LNCAP (cell line): ENCODE results near the gene EPHA10.

ENCODE experiments used
- TF ChIP-seq, protein P1 (sequence below): fragments of 450-650 bp; IDR thresholded peaks from 2 replicates; pipeline ENCODE4 v1.5.1; 2017; ENCODE audit warnings: mild to moderate bottlenecking

Gene EPHA10

DNA sequence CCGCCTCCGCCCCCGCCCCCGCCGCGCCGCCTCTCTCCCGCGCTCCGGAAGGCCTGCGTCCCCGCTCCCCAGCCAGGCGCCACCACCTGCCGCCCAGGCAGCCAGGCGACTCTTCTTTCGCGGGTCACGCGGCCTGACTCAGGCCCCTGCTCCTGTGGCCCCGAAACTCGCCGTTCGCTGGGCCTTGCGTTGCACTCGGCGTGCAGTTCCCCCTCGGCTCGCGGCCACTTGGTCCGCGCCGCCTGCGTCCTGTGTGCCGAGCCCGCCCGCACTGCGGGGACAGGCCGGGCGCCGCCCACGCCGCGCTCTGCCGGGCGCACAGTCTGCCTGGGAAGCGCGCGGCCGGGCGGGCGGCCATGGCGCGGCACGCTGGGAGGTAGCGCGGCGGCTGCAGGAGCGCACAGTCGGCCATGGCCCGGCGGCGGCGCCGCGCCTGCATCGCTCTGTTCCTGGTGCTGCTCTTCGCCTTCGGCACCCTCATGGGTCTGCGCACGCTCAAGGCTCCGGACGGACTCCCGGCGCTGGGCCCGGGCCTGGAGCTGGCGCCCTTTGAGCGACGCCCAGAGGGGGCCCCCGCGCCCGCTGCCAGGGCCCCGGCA, 29.0 kb upstream of the EPHA10 start, which contains the start of gene MANEAL:
Gene MANEAL, plus strand, starts transcription at position 75 of the 599 bp plus-strand sequence. Its CDS starts 336 bp downstream, at position 411.
- TF ChIP-seq, protein P1, sequence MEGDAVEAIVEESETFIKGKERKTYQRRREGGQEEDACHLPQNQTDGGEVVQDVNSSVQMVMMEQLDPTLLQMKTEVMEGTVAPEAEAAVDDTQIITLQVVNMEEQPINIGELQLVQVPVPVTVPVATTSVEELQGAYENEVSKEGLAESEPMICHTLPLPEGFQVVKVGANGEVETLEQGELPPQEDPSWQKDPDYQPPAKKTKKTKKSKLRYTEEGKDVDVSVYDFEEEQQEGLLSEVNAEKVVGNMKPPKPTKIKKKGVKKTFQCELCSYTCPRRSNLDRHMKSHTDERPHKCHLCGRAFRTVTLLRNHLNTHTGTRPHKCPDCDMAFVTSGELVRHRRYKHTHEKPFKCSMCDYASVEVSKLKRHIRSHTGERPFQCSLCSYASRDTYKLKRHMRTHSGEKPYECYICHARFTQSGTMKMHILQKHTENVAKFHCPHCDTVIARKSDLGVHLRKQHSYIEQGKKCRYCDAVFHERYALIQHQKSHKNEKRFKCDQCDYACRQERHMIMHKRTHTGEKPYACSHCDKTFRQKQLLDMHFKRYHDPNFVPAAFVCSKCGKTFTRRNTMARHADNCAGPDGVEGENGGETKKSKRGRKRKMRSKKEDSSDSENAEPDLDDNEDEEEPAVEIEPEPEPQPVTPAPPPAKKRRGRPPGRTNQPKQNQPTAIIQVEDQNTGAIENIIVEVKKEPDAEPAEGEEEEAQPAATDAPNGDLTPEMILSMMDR: no peak

DNA sequence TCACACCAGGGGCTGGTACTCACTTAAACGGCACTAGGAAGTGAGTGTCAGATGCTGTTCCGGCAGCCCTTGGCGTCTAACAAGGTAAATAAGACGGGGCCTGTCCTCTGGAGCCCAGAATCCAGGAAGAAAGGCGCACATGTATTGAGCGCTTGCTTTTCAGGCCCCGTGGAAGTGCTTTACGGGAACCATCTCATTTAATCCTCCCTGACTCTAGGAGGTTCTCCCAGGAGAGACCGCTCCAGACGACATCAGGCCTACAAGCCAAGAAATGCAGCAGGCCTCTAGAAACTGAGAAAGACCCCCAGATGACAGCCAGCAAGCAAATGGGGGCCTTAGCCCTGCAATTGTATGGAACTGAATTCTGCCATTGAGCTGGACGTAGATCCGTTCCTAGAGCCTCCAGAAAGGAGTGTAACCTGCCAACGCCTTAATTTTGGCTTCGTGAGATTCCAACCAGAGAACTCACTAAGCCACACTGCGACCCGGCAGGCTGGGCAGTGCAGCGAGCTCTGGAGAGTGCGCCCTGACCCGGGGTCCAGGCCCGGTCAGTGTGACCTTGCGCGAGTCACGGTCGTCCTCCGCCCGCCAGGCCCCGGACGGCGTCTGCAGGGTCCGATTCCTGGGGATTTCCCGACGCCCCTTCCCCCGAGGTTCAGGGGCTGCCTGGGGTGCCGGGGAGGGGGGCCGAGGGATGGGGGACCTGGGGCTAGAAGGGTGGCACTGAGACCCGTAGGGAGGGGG, 28.2 kb upstream of the EPHA10 start:
- TF ChIP-seq, protein P1: no peak

DNA sequence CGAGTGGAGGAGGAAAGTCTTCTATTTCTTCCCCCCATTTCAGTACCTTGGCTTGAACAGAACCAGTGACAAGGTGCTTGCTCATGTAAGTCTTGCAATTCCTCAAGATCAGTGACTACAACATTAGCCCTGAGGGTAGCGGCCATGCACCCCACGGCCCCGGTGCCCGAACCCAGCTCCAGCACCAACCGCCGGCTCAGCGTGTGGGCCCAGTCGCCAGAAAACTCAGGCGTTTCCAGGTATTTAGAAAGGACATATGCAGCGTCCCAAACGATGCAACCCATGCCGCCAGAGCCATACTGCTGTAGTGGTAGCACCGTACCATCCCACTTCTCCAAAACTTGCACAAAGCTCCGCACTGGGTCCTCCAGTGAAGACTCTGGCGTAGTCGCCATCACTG, 17.6 kb upstream of the EPHA10 start:
- TF ChIP-seq, protein P1: no peak

DNA sequence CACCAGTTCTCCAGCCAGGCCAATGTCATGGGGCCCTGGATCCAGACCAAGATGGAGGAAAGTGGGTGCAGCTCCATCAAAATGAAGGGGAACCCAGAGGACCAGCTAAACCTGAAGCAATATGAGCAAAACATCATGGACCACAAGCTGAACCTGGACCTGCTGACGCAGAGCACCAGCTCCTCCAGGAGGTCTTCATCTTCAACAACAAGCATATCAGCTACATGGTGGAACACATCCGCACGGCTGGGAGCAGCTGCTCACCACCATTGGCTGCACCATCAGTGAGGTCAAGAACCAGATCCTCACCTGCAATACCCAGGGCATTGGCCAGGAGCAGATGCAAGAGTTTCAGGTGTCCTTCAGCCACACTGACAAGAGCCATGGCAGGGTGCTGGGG, 13.7 kb upstream of the EPHA10 start:
- TF ChIP-seq, protein P1: no peak

DNA sequence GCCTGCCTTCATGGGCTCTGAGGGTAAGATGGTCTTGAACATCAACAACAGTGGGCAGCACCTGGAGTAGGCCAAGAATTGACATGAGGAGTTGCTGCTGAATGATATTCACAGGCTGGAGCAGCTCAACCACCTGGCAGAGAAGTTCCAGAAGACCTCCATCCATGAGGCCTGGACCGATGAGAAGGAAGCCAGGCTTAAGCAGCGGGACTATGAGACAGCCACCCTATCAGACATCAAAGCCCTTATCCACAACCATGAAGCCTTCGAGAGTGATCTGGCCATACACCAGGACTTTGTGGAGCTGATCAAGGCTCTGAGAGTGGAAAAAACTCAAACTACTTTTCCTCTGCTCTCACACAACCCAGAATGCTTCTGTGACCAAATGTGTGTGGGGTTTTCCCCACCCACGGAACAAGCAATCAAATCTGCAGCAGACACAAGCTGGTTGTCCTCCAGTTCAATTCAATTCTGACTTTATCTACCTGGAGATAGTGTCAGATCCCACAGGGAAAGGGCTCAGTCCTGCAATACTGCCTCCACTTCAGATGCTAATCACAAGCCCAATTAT, 12.1 kb upstream of the EPHA10 start:
- TF ChIP-seq, protein P1: no peak

DNA sequence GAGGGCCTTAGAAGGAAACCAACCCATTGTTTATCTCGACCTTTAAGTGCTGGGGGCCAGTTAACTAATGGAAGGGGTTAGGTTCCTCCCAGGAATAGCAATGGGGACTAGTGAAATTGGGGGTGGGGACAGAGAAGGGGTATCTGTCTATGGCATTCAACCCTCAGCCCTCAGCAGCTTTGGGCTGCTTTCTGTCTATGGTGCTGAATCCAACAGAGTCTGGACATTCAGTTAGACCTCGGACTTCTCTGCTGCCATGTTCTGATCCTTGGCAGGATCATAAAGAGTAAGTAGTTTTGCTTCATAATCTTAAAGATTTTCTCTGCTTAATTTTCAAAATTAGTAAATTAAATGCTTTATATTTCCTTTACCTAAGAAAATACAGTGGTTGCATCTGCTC, 2.6 kb upstream of the EPHA10 start:
- TF ChIP-seq, protein P1: no peak

DNA sequence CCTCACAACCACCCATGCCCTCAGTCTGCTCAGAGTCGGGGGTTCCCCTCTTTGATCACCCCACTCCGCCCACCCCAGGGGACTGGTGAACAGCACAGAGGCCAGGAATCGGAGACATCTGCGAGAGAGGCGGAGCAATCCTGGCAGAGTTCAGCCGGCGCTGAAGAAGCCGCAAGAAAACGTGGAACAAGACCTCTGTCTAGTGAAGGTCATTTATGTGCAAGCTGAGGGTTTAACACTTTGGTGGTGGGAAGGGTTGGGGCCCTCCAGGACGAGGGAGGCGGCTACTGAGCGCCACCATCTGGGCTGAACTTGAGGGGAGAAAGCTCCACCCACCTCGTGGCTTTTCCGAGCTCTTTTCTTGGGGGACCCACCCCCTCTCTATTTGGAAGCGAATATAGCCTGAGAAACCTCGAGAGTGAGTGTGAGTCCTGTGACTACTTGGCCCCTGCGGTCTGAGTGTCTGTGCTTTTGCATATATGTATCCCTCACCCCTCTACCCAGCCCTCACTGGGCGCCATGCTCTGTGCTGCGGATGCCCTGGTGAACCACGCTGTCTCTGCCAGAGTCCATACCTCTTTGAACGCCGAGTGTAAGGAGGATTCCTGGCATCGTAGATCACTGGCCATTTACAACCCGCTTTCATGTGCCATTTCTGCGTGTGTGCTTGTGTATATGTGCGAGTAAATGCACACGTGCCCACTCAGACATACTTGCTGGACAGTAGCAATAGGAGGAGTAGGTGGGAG, 1.2 kb upstream of the EPHA10 start:
- TF ChIP-seq, protein P1: no peak
